Prostate gland (tissue), 2 donors: ENCODE data around the gene REEP2. TPM values are rescaled to one million over a fixed set of nuclear protein-coding genes. Genes with fewer than 3 reads are reported as not detected.

ENCODE experiments used
- DNase-seq: peaks from one replicate; pipeline ENCODE4 v3.0.0-alpha.2; 2019; ENCODE audit warnings: low spot score
- H3K27ac ChIP-seq, 2 donors: fragments of 200-600 bp; sonication (generic); 2 replicates each; pipeline ENCODE4 v1.5.1; 2017 to 2019
- H3K27me3 ChIP-seq: fragments of 200-600 bp; sonication (generic); replicated peaks from 2 replicates; pipeline ENCODE4 v1.5.1; 2019; ENCODE audit not compliant: insufficient read depth
- H3K36me3 ChIP-seq, 2 donors: fragments of 200-600 bp; sonication (generic); 1 replicate in 1 of 2; 2 replicates in 1 of 2; pipeline versions ENCODE4 v1.5.1 to v1.8.1; 2017 to 2019
- H3K4me1 ChIP-seq: fragments of 200-600 bp; sonication (generic); replicated peaks from 2 replicates; pipeline ENCODE4 v1.5.1; 2019
- H3K4me3 ChIP-seq, 2 donors: fragments of 200-600 bp; sonication (generic); 2 replicates each; pipeline ENCODE4 v1.5.1; 2017 to 2019
- H3K9me3 ChIP-seq: fragments of 200-600 bp; sonication (generic); 2 replicates; pipeline ENCODE4 v1.5.1; 2017
- POLR2A ChIP-seq: fragments of 450-650 bp; IDR thresholded peaks from one replicate; pipeline ENCODE4 v1.6.1; 2016; ENCODE audit warnings: antibody characterized with exemption, mild to moderate bottlenecking
- POLR2AphosphoS5 ChIP-seq: sonication (generic); formaldehyde crosslinking; IDR thresholded peaks from one replicate; pipeline ENCODE4 v1.6.1; 2017; ENCODE audit warnings: antibody characterized with exemption
- WGBS: methylation state at CpG from one replicate; pipeline ENCODE4 v1.1.5; 2018; 5-methylcytosine and 5-hydroxymethylcytosine counted together
- intact Hi-C: fragments of 100-400 bp; cut with DNase I; formaldehyde crosslinking; loops from one replicate; pipeline ENCODE4 v1.14.2; 2022
- total RNA-seq, 2 donors: library from RNA; depleted of rRNA; stranded (reverse); fragments of >200 nt; gene quantifications; one replicate each; pipeline ENCODE4 v1.1.0, GENCODE V29; 2016
- TF ChIP-seq, protein P1 (sequence below), 4 experiments: fragments of 200-600 bp in 2 of 4; fragments of 450-650 bp in 2 of 4; sonication (generic) in 2 of 4; IDR thresholded peaks; 1 replicate in 3 of 4; 2 replicates in 1 of 4; pipeline ENCODE4 v1.5.1; 2016 to 2019; ENCODE audit warnings: antibody characterized with exemption in 4 of 4, mild to moderate bottlenecking in 2 of 4, moderate library complexity in 2 of 4

The REEP2 gene
- total RNA-seq, 2 donors from 2014 or later = 4.1 to 21.2 TPM

DNA sequence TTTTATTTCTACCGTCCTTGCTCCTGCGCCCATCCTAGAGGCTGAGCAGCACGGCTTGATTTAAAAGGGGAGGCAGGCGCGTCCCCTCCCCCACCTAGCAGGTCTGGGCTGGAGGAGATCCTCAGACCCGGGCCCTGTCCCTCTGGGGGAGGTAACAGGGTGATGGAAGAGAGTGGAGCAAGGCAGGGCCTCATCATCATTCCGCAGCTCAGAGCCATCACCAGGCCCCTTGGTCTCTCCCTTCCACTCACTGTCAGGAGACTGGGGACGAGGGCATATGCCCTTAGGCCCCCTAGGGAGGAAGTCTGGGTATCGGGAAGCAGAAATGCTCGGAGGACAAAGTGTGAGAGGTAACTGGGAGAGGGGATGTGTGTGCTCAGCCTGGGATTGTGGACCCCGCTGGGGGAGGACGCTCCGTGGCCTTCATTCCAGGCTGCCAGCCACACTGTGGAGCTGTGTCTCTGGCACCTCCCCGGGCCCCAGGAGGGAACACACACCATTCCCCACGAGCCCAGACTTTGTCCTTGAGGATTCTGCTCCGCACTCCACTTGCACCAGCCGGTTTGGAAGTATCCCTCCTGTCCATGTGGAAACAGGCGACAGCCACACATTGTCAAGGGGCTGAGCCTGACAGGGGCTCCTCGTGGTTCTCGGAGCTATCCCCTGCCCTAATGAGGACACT lies 761 bp downstream of the REEP2 start:
- no peaks in the 10 kb centered on the region for H3K27me3 ChIP-seq
- H3K9me3 ChIP-seq = no peaks in the 10 kb centered on the region
- intact Hi-C loops = no loop called here
- H3K4me1 ChIP-seq = no peaks in the 10 kb centered on the region
- peak overlapping the region; percentile 34 to 39 for H3K4me3 ChIP-seq
- no peak for TF ChIP-seq POLR2A
- TF ChIP-seq POLR2AphosphoS5 = no peak
- TF ChIP-seq, protein P1, sequence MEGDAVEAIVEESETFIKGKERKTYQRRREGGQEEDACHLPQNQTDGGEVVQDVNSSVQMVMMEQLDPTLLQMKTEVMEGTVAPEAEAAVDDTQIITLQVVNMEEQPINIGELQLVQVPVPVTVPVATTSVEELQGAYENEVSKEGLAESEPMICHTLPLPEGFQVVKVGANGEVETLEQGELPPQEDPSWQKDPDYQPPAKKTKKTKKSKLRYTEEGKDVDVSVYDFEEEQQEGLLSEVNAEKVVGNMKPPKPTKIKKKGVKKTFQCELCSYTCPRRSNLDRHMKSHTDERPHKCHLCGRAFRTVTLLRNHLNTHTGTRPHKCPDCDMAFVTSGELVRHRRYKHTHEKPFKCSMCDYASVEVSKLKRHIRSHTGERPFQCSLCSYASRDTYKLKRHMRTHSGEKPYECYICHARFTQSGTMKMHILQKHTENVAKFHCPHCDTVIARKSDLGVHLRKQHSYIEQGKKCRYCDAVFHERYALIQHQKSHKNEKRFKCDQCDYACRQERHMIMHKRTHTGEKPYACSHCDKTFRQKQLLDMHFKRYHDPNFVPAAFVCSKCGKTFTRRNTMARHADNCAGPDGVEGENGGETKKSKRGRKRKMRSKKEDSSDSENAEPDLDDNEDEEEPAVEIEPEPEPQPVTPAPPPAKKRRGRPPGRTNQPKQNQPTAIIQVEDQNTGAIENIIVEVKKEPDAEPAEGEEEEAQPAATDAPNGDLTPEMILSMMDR (IDR thresholded peaks at IDR 0.05) = no peak
- H3K27ac ChIP-seq = no peak overlapping the region
- H3K36me3 ChIP-seq = peaks cover 0 to 11% of the 10 kb centered on the region in 2 donors
- 15% methylated on average over 20 of the region's 20 CpGs for WGBS
- no peak for DNase-seq

DNA sequence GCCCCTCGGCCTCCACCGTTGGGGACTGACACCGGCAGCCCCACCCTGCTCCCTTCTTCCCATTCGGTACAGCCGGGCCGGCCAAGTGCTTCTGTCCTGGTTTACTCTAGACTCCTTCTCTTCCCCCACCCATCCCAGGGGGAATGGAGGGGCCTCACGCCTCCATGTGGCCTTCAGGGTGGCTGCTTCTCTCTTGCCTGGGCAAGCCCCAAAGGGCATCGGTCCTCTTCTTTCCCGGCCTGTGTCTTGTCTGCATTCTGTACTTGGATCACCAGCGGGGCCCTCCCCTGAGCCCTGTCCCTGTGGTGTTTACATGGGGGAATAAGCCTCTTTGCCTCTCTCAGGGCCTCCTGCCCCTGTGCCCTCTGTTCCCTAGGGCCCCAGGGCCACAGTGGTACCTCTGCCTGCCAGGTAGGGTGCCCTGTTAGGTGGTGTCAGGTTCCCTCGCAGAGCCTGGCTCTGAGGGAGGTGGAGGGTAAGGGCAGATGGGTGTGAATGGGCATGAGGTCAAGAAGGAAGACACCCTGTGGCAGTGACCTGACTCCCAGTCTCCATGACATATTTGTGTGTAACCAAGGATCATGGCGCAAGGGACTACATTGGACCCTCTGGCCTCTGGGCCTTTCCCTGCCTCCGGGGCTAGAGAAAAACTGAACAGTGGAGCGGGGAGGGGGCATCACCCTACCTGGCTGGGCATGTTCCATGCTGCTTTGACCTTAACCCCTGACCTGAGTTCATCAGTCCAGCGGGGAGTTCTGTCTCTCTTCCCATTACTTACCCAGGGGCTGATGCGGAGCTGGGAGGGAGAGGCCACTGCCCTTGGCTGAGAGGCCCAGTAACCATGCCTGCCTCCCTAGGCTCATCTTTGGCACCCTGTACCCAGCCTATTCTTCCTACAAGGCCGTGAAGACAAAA lies 1.6 kb downstream of the REEP2 start:
- 64% methylated on average over 17 of the region's 17 CpGs for WGBS
- no peak for TF ChIP-seq POLR2A
- no peak for TF ChIP-seq POLR2AphosphoS5
- TF ChIP-seq, protein P1 (IDR thresholded peaks at IDR 0.05) = no peak
- no peak overlapping the region for H3K27ac ChIP-seq
- H3K9me3 ChIP-seq = no peaks in the 10 kb centered on the region
- no peak overlapping the region for H3K4me3 ChIP-seq
- DNase-seq = no peak
- peaks cover 0 to 11% of the 10 kb centered on the region in 2 donors for H3K36me3 ChIP-seq
- H3K4me1 ChIP-seq = no peaks in the 10 kb centered on the region
- no peaks in the 10 kb centered on the region for H3K27me3 ChIP-seq
- intact Hi-C loops = no loop called here

DNA sequence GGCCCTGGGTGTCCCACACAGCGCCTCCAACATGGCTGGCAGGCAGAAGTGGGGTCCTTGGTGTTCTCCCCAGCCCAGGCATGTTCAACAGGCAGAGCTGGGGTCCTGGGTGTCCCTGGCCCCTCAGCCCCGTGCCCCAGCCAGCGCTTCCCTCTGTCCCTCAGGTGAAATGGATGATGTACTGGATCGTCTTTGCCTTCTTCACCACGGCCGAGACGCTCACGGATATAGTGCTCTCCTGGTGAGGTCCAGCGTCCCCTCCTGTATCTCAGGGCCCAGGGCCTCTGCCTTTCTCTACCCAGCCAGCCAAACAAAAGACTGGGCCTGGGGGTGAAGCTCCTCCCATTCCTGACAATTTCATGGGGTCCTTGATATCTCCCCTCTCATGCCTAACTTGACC lies 2.4 kb downstream of the REEP2 start:
- intact Hi-C loops = no loop called here
- no peak for DNase-seq
- H3K4me1 ChIP-seq = no peaks in the 10 kb centered on the region
- TF ChIP-seq POLR2AphosphoS5 (no peak), POLR2A (no peak)
- TF ChIP-seq, protein P1 (IDR thresholded peaks at IDR 0.05) = no peak
- H3K36me3 ChIP-seq = peaks cover 0 to 3% of the 10 kb centered on the region in 2 donors
- no peak overlapping the region for H3K27ac ChIP-seq
- H3K4me3 ChIP-seq = no peak overlapping the region
- WGBS = 97% methylated on average over 9 of the region's 9 CpGs
- no peaks in the 10 kb centered on the region for H3K9me3 ChIP-seq
- no peaks in the 10 kb centered on the region for H3K27me3 ChIP-seq

DNA sequence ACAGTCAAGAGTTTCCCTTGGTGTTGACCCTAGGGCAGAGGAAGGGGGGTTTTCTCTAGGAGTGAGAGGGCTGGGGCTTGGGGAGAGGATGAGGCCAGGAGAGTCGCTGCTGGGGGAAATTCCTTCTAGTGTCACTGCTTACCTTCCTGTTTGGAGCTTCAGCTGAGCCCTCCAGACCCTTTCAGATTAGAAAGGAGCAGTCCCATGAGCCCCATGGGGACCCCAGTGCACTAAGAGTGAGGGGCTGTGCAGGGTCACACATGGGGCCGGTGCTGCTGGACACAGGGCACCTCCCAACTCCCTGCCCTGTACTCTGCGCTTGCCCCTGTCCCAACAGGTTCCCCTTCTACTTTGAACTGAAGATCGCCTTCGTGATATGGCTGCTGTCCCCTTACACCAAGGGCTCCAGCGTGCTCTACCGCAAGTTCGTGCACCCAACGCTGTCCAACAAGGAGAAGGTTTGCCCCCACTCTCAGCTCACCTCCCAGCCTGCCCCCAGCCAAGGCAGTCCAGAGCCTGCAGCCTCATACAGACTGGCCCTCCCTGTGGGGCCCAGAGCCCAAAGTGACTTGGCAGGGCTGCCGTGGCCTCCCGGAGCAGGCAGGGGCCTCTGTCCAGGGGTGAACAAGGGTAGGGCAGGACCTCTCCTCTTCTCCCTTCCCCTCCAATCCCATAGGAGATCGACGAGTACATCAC lies 5.4 kb downstream of the REEP2 start:
- intact Hi-C loops = no loop called here
- H3K4me1 ChIP-seq = no peaks in the 10 kb centered on the region
- WGBS = 84% methylated on average over 13 of the region's 13 CpGs
- DNase-seq = no peak
- no peaks in the 10 kb centered on the region for H3K9me3 ChIP-seq
- TF ChIP-seq POLR2A (no peak), POLR2AphosphoS5 (no peak)
- TF ChIP-seq, protein P1 (IDR thresholded peaks at IDR 0.05) = no peak
- no peak overlapping the region for H3K27ac ChIP-seq
- H3K36me3 ChIP-seq = no peaks in the 10 kb centered on the region
- no peaks in the 10 kb centered on the region for H3K27me3 ChIP-seq
- no peak overlapping the region for H3K4me3 ChIP-seq
